HFFc6 (cell line): ENCODE data around the gene PCYT1A. TPM values are rescaled to one million over a fixed set of nuclear protein-coding genes. Genes with fewer than 3 reads are reported as not detected.
A peak's percentile ranks its signal among the peaks of the same experiment; 100 is the strongest.

ENCODE experiments used
- DNase-seq: peaks from one replicate; pipeline ENCODE4 v3.0.0-alpha.2; 2018
- H3K27ac Mint-ChIP-seq: 2 replicates; pipeline ENCODE4 v1.8.0; 2020; ENCODE audit warnings: mild to moderate bottlenecking, mixed read lengths
- H3K27me3 Mint-ChIP-seq: 2 replicates; pipeline ENCODE4 v1.8.0; 2021; ENCODE audit warnings: mild to moderate bottlenecking, moderate library complexity, mixed read lengths; ENCODE audit not compliant: insufficient read depth
- H3K36me3 Mint-ChIP-seq: 2 replicates; pipeline ENCODE4 v1.8.0; 2021; ENCODE audit warnings: low read depth, mixed read lengths
- H3K4me1 Mint-ChIP-seq: 2 replicates; pipeline ENCODE4 v1.8.0; 2020; ENCODE audit warnings: low read depth, mixed read lengths
- H3K4me3 Mint-ChIP-seq: 2 replicates; pipeline ENCODE4 v1.8.0; 2020; ENCODE audit warnings: mild to moderate bottlenecking, moderate library complexity, mixed read lengths
- H3K9me3 Mint-ChIP-seq: 2 replicates; pipeline ENCODE4 v1.8.0; 2020; ENCODE audit warnings: mild to moderate bottlenecking, mixed read lengths
- CTCF ChIP-seq: fragments of 200-600 bp; sonication (generic); IDR thresholded peaks from 2 replicates; pipeline ENCODE4 v1.5.0; 2021; ENCODE audit warnings: antibody characterized with exemption, mild to moderate bottlenecking
- total RNA-seq, 6 experiments: library from RNA; stranded (reverse); fragmentation: NEBNext Ultra II Directional; extraction: Animal tissue kit (Norgen Biotek cat#: 25700); gene quantifications; 2 replicates in 1 of 6; 3 replicates in 5 of 6; pipeline ENCODE4 v1.2.3, GENCODE V29; 2021

PCYT1A gene
- total RNA-seq, 6 experiments from 2014 or later, result 77.2 to 83.0 (median 81.2) TPM

DNA sequence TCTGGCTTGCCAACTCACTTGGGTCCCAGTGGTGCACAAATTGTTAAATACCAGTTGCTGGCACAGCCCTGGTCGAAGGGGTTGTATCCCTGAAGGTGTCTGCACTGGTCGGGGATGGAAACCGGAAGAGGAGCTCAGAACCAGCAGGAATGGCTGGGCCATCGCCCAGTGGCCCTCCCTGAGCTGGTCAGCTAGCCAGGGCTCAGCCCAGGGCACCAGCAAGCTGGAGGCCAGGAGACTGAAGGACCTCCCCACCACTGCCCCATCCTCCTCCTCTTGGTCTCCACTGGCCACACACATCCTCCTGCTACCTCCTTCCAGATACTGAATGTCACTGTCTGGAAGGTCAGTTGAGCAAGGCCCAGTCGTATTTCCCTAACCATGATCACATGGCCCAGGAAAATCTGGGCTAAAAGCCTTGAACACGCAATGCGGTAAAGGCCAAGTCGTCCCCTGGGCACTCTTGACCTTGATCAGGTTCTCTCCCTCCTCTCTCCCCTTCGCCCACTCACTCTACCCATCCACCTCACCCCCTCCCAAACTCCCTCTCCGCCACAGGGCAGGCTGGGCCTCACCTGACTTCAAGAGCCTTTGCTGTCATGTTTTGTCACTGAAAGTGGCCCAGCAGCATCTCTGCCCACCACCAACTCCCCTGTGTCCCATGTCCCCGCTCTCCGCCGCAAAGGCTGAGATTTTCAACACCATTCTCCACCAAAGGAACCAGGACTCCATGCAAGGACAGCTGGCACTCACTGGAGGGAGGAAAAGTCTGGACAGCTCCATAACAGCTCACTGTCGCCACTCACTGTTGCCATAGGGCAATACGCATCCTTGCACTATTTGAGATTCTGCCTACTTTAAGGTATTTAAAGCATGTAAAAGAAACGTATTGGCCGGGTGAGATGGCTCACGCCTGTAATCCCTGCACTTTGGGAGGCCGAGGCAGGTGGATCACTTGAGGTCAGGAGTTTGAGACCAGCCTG lies 88.5 kb downstream of the PCYT1A start:
- Mint-ChIP-seq H3K4me1 (peaks cover 8% of the 10 kb centered on the region), H3K36me3 (no peaks in the 10 kb centered on the region), H3K27ac (no peak overlapping the region), H3K27me3 (peaks cover 9% of the 10 kb centered on the region), H3K4me3 (no peak overlapping the region), H3K9me3 (no peaks in the 10 kb centered on the region)
- TF ChIP-seq CTCF, result peak; percentile 36
- no peak for DNase-seq

DNA sequence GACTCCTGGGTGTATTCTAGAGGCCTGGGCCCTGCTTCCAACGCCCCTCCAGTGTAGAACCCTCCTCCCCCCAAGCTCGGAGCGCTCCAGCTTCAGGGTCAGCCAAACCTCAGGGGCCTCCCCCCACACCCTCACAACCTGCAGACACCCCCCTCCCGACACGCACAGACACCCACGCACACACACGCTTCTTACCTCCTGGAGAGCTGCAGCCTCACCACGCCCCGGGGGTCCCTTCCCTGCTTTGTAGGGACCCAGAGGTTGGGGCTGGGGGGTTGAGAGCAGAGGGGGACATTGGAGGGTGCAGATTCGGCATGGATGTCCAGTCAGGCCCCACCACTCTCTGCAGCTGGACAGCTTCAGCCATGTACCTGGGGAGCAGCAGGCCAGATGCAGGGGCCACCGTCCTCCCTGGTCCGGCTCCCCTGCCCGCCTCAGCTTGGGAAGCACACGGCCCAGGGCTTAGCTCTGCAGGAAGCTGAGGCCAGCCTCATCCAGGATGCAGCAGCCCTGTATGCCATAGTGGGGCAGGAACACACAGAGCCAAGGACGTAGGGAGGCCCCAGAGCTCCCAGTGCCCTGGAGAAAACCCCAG lies 89.3 kb downstream of the PCYT1A start:
- no peak overlapping the region for H3K27ac Mint-ChIP-seq
- no peak for DNase-seq
- TF ChIP-seq CTCF, result no peak
- H3K4me3 Mint-ChIP-seq, result no peak overlapping the region
- no peaks in the 10 kb centered on the region for H3K36me3 Mint-ChIP-seq
- H3K27me3 Mint-ChIP-seq, result peaks cover 4% of the 10 kb centered on the region
- H3K4me1 Mint-ChIP-seq, result peaks cover 8% of the 10 kb centered on the region
- H3K9me3 Mint-ChIP-seq, result no peaks in the 10 kb centered on the region

- H3K27me3 Mint-ChIP-seq, result peaks cover 4% of the 10 kb centered on the region
- H3K4me3 Mint-ChIP-seq, result no peak overlapping the region
- H3K36me3 Mint-ChIP-seq, result no peaks in the 10 kb centered on the region
- H3K9me3 Mint-ChIP-seq, result no peaks in the 10 kb centered on the region
- no peak for DNase-seq
- no peak overlapping the region for H3K27ac Mint-ChIP-seq
- H3K4me1 Mint-ChIP-seq, result peaks cover 5% of the 10 kb centered on the region
- no peak for TF ChIP-seq CTCF
Measured at GRCh38 chr3:196197524-196197923, 90.0 kb downstream of the PCYT1A start.

- H3K36me3 Mint-ChIP-seq, result no peaks in the 10 kb centered on the region
- TF ChIP-seq CTCF, result no peak
- H3K27me3 Mint-ChIP-seq, result peaks cover 7% of the 10 kb centered on the region; the same call in 1 of the 2 replicates
- no peak overlapping the region for H3K27ac Mint-ChIP-seq
- no peaks in the 10 kb centered on the region for H3K4me1 Mint-ChIP-seq
- no peaks in the 10 kb centered on the region for H3K9me3 Mint-ChIP-seq
- H3K4me3 Mint-ChIP-seq, result no peak overlapping the region
- DNase-seq, result no peak
Measured at GRCh38 chr3:196195664-196196265, 91.8 kb downstream of the PCYT1A start.

GRCh38 chr3:196194542-196194915 lies 93.0 kb downstream of the PCYT1A start:
- Mint-ChIP-seq H3K27ac (no peak overlapping the region), H3K36me3 (no peaks in the 10 kb centered on the region), H3K27me3 (peaks cover 8% of the 10 kb centered on the region; the same call in 1 of the 2 replicates), H3K9me3 (no peaks in the 10 kb centered on the region), H3K4me1 (no peaks in the 10 kb centered on the region), H3K4me3 (no peak overlapping the region)
- no peak for DNase-seq
- no peak for TF ChIP-seq CTCF
